Stimulated activated CD8-positive, alpha-beta memory T cell treated with anti-CD3 and anti-CD28 coated beads, Interleukin-15, amount 100 ng/mL, for 1 hour (primary cell): ENCODE measurements around the gene SERGEF.
"Not testable (repeated sequence)": the region's sequence is repeated elsewhere in the genome, so short reads cannot be mapped to it uniquely, and the experiment has no call there.

Source experiments
- DNase-seq: peaks from one replicate; pipeline ENCODE4 v3.0.0-alpha.2; 2020; ENCODE audit warnings: low read depth

The SERGEF gene

GRCh38 chr11:17906436-17906835, 106.4 kb downstream of the SERGEF start:
- DNase-seq, result no peak

GRCh38 chr11:17905477-17905876, 107.4 kb downstream of the SERGEF start:
- no peak for DNase-seq

- no peak for DNase-seq
Measured at GRCh38 chr11:17901481-17901880, 111.4 kb downstream of the SERGEF start.

GRCh38 chr11:17898782-17899181, 114.1 kb downstream of the SERGEF start:
- no peak for DNase-seq

- DNase-seq, result no peak
Measured at GRCh38 chr11:17898071-17898470, 114.8 kb downstream of the SERGEF start.

- DNase-seq, result no peak
Measured at GRCh38 chr11:17897495-17897894, 115.4 kb downstream of the SERGEF start.

- not testable (repeated sequence) for DNase-seq
Measured at GRCh38 chr11:17896496-17897151, 116.2 kb downstream of the SERGEF start.

GRCh38 chr11:17894929-17895658, 117.8 kb downstream of the SERGEF start:
- no peak for DNase-seq

- no peak for DNase-seq
Measured at GRCh38 chr11:17892409-17892808, 120.4 kb downstream of the SERGEF start.

GRCh38 chr11:17890325-17890724, 122.5 kb downstream of the SERGEF start:
- no peak for DNase-seq

GRCh38 chr11:17887779-17888178, 125.1 kb downstream of the SERGEF start:
- DNase-seq, result no peak

- no peak for DNase-seq
Measured at GRCh38 chr11:17883946-17884345, 128.9 kb downstream of the SERGEF start.

GRCh38 chr11:17883057-17883456, 129.8 kb downstream of the SERGEF start:
- DNase-seq, result no peak

GRCh38 chr11:17878743-17879142, 134.1 kb downstream of the SERGEF start:
- DNase-seq, result no peak

GRCh38 chr11:17877886-17878285, 135.0 kb downstream of the SERGEF start:
- no peak for DNase-seq

GRCh38 chr11:17876827-17877226, 136.0 kb downstream of the SERGEF start:
- no peak for DNase-seq

- no peak for DNase-seq
Measured at GRCh38 chr11:17875891-17876290, 137.0 kb downstream of the SERGEF start.

GRCh38 chr11:17873586-17873985, 139.3 kb downstream of the SERGEF start:
- DNase-seq, result no peak

GRCh38 chr11:17868398-17868797, 144.4 kb downstream of the SERGEF start:
- DNase-seq, result not testable (repeated sequence)

GRCh38 chr11:17867341-17867740, 145.5 kb downstream of the SERGEF start:
- DNase-seq, result no peak

GRCh38 chr11:17865765-17866428, 146.9 kb downstream of the SERGEF start:
- no peak for DNase-seq

GRCh38 chr11:17864478-17864941, 148.3 kb downstream of the SERGEF start:
- DNase-seq, result no peak
